ENCODE data around the gene SPATA1. TPM values are rescaled to one million over a fixed set of nuclear protein-coding genes. Genes with fewer than 3 reads are reported as not detected.

The SPATA1 gene
- total and polyA plus RNA-seq, 2 of the 13 experiments (the other 11 are each of a cell fraction or from before 2014, with no cell fraction given) = 0.70 to 1.4 TPM

DNA sequence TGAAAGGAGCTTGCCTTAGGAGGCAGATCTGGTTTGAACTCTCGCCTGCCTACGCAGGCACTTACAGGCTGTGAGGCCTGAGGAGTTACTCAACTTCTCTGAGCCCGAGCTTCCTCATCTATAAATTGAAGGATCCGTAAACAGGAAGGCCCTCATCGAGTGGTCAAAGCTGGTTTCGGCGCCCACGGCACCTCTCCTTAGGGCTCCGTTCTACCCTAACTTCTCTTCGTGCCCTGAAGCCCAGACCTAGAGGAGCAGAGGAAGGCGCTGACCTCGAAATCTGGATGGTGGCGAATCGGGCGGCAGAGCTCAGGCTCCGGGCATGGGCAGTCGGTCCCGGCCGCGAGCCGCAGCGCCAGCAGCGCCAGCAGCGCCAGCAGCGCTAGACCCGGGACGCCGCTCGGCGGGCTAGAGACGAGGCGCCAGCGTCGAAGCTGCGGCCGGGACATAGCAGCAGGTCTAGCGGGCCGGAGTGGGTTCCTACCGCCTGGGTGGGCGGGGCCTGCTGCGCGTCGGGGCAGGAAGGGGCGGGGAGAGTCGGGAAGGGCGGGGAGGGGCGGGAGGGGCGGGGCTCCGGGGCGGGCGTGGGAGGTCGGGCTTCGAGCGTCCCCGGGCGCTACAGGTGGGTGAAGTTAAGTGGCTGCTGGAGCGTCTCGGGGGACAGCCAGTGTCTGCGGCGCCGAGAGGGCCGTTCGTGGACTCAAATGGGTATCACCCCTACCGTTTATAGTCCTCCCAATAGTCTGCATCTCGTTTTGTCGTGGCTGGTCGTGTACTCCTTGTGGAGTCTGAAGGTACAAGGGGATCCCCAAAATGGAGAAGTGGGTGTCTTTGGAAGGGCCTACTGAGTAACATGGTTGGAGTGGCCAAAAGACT, 68.0 kb downstream of the SPATA1 start, which contains the start of gene CTBS (continued):
- TF ChIP-seq, protein P1, sequence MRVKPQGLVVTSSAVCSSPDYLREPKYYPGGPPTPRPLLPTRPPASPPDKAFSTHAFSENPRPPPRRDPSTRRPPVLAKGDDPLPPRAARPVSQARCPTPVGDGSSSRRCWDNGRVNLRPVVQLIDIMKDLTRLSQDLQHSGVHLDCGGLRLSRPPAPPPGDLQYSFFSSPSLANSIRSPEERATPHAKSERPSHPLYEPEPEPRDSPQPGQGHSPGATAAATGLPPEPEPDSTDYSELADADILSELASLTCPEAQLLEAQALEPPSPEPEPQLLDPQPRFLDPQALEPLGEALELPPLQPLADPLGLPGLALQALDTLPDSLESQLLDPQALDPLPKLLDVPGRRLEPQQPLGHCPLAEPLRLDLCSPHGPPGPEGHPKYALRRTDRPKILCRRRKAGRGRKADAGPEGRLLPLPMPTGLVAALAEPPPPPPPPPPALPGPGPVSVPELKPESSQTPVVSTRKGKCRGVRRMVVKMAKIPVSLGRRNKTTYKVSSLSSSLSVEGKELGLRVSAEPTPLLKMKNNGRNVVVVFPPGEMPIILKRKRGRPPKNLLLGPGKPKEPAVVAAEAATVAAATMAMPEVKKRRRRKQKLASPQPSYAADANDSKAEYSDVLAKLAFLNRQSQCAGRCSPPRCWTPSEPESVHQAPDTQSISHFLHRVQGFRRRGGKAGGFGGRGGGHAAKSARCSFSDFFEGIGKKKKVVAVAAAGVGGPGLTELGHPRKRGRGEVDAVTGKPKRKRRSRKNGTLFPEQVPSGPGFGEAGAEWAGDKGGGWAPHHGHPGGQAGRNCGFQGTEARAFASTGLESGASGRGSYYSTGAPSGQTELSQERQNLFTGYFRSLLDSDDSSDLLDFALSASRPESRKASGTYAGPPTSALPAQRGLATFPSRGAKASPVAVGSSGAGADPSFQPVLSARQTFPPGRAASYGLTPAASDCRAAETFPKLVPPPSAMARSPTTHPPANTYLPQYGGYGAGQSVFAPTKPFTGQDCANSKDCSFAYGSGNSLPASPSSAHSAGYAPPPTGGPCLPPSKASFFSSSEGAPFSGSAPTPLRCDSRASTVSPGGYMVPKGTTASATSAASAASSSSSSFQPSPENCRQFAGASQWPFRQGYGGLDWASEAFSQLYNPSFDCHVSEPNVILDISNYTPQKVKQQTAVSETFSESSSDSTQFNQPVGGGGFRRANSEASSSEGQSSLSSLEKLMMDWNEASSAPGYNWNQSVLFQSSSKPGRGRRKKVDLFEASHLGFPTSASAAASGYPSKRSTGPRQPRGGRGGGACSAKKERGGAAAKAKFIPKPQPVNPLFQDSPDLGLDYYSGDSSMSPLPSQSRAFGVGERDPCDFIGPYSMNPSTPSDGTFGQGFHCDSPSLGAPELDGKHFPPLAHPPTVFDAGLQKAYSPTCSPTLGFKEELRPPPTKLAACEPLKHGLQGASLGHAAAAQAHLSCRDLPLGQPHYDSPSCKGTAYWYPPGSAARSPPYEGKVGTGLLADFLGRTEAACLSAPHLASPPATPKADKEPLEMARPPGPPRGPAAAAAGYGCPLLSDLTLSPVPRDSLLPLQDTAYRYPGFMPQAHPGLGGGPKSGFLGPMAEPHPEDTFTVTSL (CRISPR knock-in tag; IDR thresholded peaks at IDR 0.05; ENCODE audit: borderline replicate concordance) = no peak
- TF ChIP-seq SP4 (CRISPR knock-in tag; IDR thresholded peaks at IDR 0.05) (peak; percentile 77; the same call in 1 of the 2 replicates), YY1 (IDR thresholded peaks at IDR 0.05; ENCODE audit: insufficient read depth, insufficient replicate concordance, low read depth, low read length) (peak; percentile 16), HOXA9 (CRISPR knock-in tag; IDR thresholded peaks at IDR 0.05; ENCODE audit: borderline replicate concordance) (0 out of 2 replicates have a peak, but pooled peaks have one; percentile 49), THAP8 (CRISPR knock-in tag; IDR thresholded peaks at IDR 0.05; ENCODE audit: borderline replicate concordance) (no peak), KAT7 (CRISPR knock-in tag; IDR thresholded peaks at IDR 0.05; ENCODE audit: borderline replicate concordance) (peak; percentile 67), CBX2 (IDR thresholded peaks at IDR 0.05; ENCODE audit: low read depth, low read length) (no peak), CBX2 (CRISPR knock-in tag; IDR thresholded peaks at IDR 0.05; ENCODE audit: low read depth) (peak; percentile 85; the same call in 1 of the 2 replicates), ZNF343 (CRISPR knock-in tag; IDR thresholded peaks at IDR 0.05) (peak; percentile 86; the same call in 1 of the 2 replicates)
- TF ChIP-seq, protein P2, sequence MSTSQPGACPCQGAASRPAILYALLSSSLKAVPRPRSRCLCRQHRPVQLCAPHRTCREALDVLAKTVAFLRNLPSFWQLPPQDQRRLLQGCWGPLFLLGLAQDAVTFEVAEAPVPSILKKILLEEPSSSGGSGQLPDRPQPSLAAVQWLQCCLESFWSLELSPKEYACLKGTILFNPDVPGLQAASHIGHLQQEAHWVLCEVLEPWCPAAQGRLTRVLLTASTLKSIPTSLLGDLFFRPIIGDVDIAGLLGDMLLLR (CRISPR knock-in tag; IDR thresholded peaks at IDR 0.05) = no peak
- TF ChIP-seq, protein P3, sequence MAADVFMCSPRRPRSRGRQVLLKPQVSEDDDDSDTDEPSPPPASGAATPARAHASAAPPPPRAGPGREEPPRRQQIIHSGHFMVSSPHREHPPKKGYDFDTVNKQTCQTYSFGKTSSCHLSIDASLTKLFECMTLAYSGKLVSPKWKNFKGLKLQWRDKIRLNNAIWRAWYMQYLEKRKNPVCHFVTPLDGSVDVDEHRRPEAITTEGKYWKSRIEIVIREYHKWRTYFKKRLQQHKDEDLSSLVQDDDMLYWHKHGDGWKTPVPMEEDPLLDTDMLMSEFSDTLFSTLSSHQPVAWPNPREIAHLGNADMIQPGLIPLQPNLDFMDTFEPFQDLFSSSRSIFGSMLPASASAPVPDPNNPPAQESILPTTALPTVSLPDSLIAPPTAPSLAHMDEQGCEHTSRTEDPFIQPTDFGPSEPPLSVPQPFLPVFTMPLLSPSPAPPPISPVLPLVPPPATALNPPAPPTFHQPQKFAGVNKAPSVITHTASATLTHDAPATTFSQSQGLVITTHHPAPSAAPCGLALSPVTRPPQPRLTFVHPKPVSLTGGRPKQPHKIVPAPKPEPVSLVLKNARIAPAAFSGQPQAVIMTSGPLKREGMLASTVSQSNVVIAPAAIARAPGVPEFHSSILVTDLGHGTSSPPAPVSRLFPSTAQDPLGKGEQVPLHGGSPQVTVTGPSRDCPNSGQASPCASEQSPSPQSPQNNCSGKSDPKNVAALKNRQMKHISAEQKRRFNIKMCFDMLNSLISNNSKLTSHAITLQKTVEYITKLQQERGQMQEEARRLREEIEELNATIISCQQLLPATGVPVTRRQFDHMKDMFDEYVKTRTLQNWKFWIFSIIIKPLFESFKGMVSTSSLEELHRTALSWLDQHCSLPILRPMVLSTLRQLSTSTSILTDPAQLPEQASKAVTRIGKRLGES (CRISPR knock-in tag; IDR thresholded peaks at IDR 0.05; ENCODE audit: borderline replicate concordance) = no peak
- TF ChIP-seq, protein P4, sequence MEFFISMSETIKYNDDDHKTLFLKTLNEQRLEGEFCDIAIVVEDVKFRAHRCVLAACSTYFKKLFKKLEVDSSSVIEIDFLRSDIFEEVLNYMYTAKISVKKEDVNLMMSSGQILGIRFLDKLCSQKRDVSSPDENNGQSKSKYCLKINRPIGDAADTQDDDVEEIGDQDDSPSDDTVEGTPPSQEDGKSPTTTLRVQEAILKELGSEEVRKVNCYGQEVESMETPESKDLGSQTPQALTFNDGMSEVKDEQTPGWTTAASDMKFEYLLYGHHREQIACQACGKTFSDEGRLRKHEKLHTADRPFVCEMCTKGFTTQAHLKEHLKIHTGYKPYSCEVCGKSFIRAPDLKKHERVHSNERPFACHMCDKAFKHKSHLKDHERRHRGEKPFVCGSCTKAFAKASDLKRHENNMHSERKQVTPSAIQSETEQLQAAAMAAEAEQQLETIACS (CRISPR knock-in tag; IDR thresholded peaks at IDR 0.05) = no peak
- TF ChIP-seq, protein P5, sequence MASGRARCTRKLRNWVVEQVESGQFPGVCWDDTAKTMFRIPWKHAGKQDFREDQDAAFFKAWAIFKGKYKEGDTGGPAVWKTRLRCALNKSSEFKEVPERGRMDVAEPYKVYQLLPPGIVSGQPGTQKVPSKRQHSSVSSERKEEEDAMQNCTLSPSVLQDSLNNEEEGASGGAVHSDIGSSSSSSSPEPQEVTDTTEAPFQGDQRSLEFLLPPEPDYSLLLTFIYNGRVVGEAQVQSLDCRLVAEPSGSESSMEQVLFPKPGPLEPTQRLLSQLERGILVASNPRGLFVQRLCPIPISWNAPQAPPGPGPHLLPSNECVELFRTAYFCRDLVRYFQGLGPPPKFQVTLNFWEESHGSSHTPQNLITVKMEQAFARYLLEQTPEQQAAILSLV (CRISPR knock-in tag; IDR thresholded peaks at IDR 0.05; ENCODE audit: borderline replicate concordance) = peak; percentile 66; the same call in 1 of the 2 replicates
